HG03060 (cell line): Measurements from ENCODE around the gene MICALL1.

Experiments
- ATAC-seq: cut with Tn5 transposase; IDR thresholded peaks from one replicate; pipeline ENCODE4 v1.9.1; 2021; ENCODE audit warnings: low read depth, moderate number of reproducible peaks; ENCODE audit not compliant: unreplicated experiment

The MICALL1 gene, protein sequence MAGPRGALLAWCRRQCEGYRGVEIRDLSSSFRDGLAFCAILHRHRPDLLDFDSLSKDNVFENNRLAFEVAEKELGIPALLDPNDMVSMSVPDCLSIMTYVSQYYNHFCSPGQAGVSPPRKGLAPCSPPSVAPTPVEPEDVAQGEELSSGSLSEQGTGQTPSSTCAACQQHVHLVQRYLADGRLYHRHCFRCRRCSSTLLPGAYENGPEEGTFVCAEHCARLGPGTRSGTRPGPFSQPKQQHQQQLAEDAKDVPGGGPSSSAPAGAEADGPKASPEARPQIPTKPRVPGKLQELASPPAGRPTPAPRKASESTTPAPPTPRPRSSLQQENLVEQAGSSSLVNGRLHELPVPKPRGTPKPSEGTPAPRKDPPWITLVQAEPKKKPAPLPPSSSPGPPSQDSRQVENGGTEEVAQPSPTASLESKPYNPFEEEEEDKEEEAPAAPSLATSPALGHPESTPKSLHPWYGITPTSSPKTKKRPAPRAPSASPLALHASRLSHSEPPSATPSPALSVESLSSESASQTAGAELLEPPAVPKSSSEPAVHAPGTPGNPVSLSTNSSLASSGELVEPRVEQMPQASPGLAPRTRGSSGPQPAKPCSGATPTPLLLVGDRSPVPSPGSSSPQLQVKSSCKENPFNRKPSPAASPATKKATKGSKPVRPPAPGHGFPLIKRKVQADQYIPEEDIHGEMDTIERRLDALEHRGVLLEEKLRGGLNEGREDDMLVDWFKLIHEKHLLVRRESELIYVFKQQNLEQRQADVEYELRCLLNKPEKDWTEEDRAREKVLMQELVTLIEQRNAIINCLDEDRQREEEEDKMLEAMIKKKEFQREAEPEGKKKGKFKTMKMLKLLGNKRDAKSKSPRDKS

DNA sequence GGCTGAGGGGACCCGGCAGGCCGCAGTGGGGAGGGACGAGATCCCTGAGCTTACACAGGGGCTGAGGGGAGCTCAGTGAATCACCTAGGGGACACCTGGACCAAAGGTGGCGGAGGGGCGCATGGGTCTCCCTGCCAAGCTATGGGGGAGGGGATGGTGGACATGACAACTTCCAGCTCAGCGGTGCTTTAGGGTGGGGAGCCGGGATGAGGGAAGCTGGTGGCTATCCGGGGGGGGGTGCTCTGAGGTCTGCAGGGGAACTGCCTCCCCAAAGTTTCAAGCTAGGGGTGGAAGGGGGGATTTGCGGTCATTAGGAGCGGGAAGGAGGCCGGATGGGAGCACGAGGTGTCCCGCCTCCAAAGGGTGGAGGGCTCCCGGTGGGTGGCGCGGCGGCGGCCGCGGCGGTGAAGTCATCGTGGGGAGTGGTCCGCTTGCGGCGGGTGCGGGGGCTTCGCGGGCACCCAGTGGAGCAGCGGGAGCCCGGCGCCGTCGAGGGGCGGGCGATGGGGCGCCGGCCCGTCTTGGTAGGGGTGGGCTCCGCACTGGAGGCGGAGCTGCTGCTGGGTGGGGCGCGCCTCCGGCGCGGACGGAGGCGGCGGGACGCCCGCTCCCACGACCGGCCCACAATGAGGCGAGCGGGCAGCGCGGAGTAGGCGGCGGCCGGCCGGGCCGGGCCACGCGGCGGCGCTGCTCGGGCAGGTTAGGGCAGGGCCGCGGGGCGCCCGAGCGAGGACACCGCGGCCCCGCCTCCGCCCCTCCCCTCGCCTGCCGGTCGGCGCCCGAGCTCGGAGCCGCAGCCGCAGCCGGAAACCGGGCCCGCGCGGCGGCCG, at the start of gene MICALL1:
Gene MICALL1, plus strand, starts transcription at position 764 of the 830 bp plus-strand sequence. CDS start 126 bp downstream, outside the sequence.
- no peak for ATAC-seq

GRCh38 chr22:37860796-37861421, 45.2 kb upstream of the MICALL1 start:
- ATAC-seq = no peak

GRCh38 chr22:37862570-37863325, 43.3 kb upstream of the MICALL1 start:
- ATAC-seq = no peak

- no peak for ATAC-seq
These were observed 40.6 kb upstream of the MICALL1 start for GRCh38 chr22:37865510-37865909.

- no peak for ATAC-seq
These were observed 35.8 kb upstream of the MICALL1 start for GRCh38 chr22:37870273-37870672.

- no peak for ATAC-seq
These were observed 25.2 kb upstream of the MICALL1 start for GRCh38 chr22:37880668-37881440.

DNA sequence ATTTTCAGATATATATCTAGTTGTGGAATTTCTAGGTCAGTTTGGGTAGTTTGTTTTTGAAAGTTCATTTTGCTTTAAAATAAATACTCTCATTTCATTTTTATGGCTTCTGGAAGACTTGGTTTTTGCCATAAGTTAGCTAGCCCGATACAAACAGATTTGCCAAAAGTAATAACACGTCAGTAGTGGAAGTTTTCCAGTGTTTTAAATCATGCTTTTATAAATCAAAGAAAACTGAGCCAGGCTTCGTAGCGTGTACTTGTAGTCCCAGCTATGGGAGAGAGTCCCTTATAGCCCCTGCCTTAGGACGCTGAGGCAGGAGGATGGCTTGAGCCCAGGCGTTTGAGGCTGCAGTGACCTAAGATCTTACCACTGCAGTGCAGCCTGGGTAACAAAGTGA, 21.7 kb upstream of the MICALL1 start:
- ATAC-seq = no peak

- no peak for ATAC-seq
These were observed 18.3 kb upstream of the MICALL1 start for GRCh38 chr22:37887584-37888378.

GRCh38 chr22:37891926-37892325, 14.2 kb upstream of the MICALL1 start:
- no peak for ATAC-seq

- ATAC-seq = no peak
These were observed 13.3 kb upstream of the MICALL1 start for GRCh38 chr22:37892566-37893335.

GRCh38 chr22:37893583-37893983, 12.5 kb upstream of the MICALL1 start:
- ATAC-seq = no peak

DNA sequence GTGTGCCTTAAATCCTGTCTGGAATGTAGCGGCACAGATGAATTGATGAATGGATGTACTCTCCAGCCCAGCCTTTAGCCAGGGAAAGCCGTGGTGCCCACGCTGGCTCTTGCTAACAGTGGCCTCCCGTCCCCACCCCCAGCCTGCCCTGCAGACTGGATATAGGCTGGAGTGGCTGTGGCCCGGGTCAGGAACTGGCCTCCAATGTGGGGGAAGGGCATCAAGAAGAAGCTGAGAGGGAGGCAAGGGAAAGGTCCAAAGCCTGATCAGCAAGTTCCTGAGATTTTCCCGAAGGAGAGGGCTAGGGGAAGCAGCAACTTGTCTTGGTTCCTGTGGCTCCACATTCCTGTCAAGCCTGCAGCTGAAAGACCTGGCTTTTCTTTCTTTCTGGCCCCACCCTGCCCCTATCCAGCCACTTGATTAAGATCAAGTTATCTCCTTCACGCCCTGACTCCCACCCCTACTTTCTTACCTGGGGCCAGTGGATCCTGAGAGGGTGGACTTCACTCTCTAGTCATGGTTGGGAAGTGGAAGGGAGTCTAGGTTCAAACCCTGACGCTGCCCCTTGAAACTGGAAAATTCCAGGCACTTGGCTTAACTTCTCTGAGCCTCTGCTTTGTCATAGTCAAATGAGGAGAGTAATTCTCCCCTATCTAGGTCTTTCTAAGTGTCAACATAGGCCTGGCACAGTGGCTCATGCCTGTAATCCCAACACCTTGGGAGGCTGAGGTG, 11.0 kb upstream of the MICALL1 start:
- ATAC-seq = no peak

GRCh38 chr22:37896181-37896592, 9.9 kb upstream of the MICALL1 start:
- no peak for ATAC-seq

- no peak for ATAC-seq
These were observed 9.2 kb upstream of the MICALL1 start for GRCh38 chr22:37896939-37897338.

DNA sequence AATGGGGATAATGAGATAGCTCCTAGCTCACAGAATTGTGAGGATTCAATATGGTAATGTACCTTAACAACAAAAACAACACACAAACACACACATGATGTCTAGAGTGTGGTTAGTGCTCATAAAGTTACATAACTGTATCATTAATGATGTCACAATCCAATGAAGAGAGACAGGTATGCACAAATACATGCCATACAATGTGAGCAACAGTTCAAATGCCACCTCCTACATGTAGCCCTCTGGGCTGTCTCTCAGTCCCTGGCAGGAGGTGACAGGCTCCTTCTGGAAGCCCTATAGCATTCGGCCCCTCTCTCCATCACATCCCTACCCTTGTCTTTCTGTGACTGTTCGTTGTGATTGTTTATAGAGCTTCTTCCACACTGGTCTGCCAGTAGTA, 8.3 kb upstream of the MICALL1 start:
- no peak for ATAC-seq

- no peak for ATAC-seq
These were observed 7.5 kb upstream of the MICALL1 start for GRCh38 chr22:37898441-37899181.
